ENCODE data around the gene MSH5. TPM values are rescaled to one million over a fixed set of nuclear protein-coding genes. Genes with fewer than 3 reads are reported as not detected.

Gene MSH5
- total and polyA plus RNA-seq, 2 of the 13 experiments (the other 11 are each of a cell fraction or from before 2014, with no cell fraction given), result 10.2 to 38.7 TPM

DNA sequence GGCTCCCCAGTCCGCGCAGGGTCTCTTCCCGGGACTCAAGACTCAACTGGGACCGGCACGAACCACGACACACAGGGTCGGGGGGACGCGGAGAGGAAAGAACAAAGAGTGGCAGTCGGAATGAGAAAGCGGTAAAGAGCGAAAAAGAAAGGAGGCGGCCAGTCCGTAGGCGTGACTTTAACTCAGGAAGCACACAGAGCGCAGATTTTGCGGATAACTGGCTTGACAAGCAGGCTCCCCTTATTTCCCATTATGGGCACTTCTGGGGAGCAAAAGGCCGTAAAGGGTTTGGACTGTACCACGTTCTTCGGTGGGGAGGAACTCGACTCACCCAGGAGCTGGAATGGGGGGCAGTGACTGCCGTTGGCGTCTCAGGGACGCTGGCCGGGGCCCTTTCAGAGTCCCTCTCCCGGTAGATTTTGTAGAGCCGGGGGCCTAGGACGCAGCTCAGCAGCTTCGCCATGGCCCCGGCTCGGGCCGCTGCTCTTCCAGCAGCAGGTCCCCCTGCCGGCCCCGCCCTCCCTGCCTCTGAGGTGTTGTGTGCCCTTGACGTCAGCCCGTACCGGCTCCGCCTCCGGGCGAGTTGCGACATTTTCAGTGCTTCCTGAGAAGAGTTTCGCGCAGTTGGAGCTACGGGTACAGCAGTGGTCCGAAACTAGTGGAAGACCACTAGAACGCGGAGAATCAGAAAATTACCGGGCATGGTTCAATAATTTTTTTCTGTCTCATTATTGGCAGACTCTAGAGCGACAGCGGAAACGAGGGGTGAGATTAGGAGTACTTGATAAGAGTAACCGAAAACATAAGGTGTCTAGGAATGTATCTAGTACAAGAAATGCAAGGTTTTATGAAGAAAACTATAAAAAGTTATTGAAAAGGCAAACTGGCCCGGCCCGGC is 36.7 kb upstream of the MSH5 start, which contains the start of gene ABHD16A (continued):
- TF ChIP-seq, protein P1, sequence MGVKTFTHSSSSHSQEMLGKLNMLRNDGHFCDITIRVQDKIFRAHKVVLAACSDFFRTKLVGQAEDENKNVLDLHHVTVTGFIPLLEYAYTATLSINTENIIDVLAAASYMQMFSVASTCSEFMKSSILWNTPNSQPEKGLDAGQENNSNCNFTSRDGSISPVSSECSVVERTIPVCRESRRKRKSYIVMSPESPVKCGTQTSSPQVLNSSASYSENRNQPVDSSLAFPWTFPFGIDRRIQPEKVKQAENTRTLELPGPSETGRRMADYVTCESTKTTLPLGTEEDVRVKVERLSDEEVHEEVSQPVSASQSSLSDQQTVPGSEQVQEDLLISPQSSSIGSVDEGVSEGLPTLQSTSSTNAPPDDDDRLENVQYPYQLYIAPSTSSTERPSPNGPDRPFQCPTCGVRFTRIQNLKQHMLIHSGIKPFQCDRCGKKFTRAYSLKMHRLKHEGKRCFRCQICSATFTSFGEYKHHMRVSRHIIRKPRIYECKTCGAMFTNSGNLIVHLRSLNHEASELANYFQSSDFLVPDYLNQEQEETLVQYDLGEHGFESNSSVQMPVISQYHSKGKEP (CRISPR knock-in tag; IDR thresholded peaks at IDR 0.05), result 0 out of 2 replicates have a peak, but pooled peaks have one; percentile 48
- TF ChIP-seq, protein P2, sequence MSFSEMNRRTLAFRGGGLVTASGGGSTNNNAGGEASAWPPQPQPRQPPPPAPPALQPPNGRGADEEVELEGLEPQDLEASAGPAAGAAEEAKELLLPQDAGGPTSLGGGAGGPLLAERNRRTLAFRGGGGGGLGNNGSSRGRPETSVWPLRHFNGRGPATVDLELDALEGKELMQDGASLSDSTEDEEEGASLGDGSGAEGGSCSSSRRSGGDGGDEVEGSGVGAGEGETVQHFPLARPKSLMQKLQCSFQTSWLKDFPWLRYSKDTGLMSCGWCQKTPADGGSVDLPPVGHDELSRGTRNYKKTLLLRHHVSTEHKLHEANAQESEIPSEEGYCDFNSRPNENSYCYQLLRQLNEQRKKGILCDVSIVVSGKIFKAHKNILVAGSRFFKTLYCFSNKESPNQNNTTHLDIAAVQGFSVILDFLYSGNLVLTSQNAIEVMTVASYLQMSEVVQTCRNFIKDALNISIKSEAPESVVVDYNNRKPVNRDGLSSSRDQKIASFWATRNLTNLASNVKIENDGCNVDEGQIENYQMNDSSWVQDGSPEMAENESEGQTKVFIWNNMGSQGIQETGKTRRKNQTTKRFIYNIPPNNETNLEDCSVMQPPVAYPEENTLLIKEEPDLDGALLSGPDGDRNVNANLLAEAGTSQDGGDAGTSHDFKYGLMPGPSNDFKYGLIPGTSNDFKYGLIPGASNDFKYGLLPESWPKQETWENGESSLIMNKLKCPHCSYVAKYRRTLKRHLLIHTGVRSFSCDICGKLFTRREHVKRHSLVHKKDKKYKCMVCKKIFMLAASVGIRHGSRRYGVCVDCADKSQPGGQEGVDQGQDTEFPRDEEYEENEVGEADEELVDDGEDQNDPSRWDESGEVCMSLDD (CRISPR knock-in tag; IDR thresholded peaks at IDR 0.05; ENCODE audit: borderline replicate concordance), result peak; percentile 21; the same call in 1 of the 2 replicates
- peak; percentile 77 for TF ChIP-seq TMF1 (CRISPR knock-in tag; IDR thresholded peaks at IDR 0.05; ENCODE audit: low read depth)
- TF ChIP-seq, protein P3, sequence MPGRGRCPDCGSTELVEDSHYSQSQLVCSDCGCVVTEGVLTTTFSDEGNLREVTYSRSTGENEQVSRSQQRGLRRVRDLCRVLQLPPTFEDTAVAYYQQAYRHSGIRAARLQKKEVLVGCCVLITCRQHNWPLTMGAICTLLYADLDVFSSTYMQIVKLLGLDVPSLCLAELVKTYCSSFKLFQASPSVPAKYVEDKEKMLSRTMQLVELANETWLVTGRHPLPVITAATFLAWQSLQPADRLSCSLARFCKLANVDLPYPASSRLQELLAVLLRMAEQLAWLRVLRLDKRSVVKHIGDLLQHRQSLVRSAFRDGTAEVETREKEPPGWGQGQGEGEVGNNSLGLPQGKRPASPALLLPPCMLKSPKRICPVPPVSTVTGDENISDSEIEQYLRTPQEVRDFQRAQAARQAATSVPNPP (CRISPR knock-in tag; IDR thresholded peaks at IDR 0.05), result no peak
- no peak; the same call in 1 of the 2 replicates for TF ChIP-seq KLF11 (CRISPR knock-in tag; IDR thresholded peaks at IDR 0.05)
- no peak; the same call in 1 of the 2 replicates for TF ChIP-seq ETS1 (CRISPR knock-in tag; IDR thresholded peaks at IDR 0.05)
- TF ChIP-seq, protein P4, sequence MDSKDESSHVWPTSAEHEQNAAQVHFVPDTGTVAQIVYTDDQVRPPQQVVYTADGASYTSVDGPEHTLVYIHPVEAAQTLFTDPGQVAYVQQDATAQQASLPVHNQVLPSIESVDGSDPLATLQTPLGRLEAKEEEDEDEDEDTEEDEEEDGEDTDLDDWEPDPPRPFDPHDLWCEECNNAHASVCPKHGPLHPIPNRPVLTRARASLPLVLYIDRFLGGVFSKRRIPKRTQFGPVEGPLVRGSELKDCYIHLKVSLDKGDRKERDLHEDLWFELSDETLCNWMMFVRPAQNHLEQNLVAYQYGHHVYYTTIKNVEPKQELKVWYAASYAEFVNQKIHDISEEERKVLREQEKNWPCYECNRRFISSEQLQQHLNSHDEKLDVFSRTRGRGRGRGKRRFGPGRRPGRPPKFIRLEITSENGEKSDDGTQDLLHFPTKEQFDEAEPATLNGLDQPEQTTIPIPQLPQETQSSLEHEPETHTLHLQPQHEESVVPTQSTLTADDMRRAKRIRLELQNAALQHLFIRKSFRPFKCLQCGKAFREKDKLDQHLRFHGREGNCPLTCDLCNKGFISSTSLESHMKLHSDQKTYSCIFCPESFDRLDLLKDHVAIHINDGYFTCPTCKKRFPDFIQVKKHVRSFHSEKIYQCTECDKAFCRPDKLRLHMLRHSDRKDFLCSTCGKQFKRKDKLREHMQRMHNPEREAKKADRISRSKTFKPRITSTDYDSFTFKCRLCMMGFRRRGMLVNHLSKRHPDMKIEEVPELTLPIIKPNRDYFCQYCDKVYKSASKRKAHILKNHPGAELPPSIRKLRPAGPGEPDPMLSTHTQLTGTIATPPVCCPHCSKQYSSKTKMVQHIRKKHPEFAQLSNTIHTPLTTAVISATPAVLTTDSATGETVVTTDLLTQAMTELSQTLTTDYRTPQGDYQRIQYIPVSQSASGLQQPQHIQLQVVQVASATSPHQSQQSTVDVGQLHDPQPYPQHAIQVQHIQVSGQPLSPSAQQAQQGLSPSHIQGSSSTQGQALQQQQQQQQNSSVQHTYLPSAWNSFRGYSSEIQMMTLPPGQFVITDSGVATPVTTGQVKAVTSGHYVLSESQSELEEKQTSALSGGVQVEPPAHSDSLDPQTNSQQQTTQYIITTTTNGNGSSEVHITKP (CRISPR knock-in tag; IDR thresholded peaks at IDR 0.05; ENCODE audit: low read depth), result peak; percentile 99
- peak; percentile 45 for TF ChIP-seq ZNF891 (CRISPR knock-in tag; IDR thresholded peaks at IDR 0.05)
- TF ChIP-seq NFYC (CRISPR knock-in tag; IDR thresholded peaks at IDR 0.05), result peak; percentile 46; the same call in 1 of the 2 replicates
- TF ChIP-seq TCF12 (IDR thresholded peaks at IDR 0.05), result no peak
- no peak; the same call in 1 of the 2 replicates for TF ChIP-seq TCF12 (CRISPR knock-in tag; IDR thresholded peaks at IDR 0.05)
- TF ChIP-seq, protein P5, sequence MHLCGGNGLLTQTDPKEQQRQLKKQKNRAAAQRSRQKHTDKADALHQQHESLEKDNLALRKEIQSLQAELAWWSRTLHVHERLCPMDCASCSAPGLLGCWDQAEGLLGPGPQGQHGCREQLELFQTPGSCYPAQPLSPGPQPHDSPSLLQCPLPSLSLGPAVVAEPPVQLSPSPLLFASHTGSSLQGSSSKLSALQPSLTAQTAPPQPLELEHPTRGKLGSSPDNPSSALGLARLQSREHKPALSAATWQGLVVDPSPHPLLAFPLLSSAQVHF (CRISPR knock-in tag; IDR thresholded peaks at IDR 0.05), result no peak
- TF ChIP-seq ZNF225 (CRISPR knock-in tag; IDR thresholded peaks at IDR 0.05), result no peak
- TF ChIP-seq ZNF224 (CRISPR knock-in tag; IDR thresholded peaks at IDR 0.05), result no peak
- TF ChIP-seq MXD3 (CRISPR knock-in tag; IDR thresholded peaks at IDR 0.05), result 0 out of 2 replicates have a peak, but pooled peaks have one; percentile 20
- peak; percentile 86 for TF ChIP-seq HDAC1 (CRISPR knock-in tag; IDR thresholded peaks at IDR 0.05)

Data from HepG2 (cell line).